GM19025 (cell line): ENCODE results near the gene PNMT.

Experiments
- ATAC-seq: cut with Tn5 transposase; IDR thresholded peaks from one replicate; pipeline ENCODE4 v1.9.1; 2021; ENCODE audit warnings: mild to moderate bottlenecking, low read depth, moderate library complexity; ENCODE audit not compliant: unreplicated experiment

Gene PNMT

GRCh38 chr17:39667945-39668924, at the start of gene PNMT:
PNMT (plus strand) TSS chr17:39668453; CDS start chr17:39668476, 23 bp downstream.
- no peak for ATAC-seq

DNA sequence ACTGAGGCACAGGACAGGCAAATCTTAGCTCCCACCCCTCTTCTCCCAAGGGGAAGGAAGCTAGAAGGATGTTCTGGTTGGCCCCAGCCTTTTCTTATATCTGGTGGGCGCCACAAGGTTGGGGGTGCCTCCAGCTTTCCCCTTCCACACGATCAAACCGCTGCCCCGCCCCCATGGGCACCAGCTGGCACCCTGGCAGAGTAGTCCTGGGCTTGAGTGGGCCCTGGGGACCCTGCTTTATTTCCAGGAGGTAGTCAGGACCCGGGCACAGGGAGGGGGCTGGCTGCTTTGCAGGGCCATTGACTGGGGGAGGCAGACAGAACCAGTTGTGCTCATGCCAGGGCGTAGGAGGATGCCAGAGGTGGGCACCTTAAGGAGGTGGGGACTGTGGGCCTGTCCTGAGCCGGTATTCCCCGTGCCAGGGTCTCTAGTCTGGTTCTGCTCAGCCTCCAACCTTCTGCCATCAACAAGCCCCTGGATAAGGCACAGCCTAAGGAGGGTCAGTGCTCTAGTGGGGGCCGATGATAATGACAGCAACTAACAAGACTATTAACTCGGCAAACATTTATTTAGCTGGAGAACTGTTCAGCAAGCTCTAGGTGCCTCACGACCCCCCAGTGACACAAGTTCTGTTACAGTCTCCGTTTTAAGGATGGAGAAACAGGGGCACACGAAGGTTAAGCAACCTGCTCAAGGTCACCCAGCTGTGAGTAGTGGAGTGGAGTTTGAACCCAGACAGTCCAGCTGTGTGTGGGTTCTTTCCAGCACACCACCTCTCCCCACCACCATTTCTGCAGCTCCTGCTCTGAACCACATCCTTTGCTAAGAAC, 49.1 kb upstream of the PNMT start:
- ATAC-seq = no peak

GRCh38 chr17:39619786-39620101, 48.5 kb upstream of the PNMT start:
- ATAC-seq = no peak

- peak; percentile 52 for ATAC-seq
Observed at GRCh38 chr17:39621523-39622379, 46.5 kb upstream of the PNMT start.

- ATAC-seq = no peak
Observed at GRCh38 chr17:39622380-39623006, 45.8 kb upstream of the PNMT start.

DNA sequence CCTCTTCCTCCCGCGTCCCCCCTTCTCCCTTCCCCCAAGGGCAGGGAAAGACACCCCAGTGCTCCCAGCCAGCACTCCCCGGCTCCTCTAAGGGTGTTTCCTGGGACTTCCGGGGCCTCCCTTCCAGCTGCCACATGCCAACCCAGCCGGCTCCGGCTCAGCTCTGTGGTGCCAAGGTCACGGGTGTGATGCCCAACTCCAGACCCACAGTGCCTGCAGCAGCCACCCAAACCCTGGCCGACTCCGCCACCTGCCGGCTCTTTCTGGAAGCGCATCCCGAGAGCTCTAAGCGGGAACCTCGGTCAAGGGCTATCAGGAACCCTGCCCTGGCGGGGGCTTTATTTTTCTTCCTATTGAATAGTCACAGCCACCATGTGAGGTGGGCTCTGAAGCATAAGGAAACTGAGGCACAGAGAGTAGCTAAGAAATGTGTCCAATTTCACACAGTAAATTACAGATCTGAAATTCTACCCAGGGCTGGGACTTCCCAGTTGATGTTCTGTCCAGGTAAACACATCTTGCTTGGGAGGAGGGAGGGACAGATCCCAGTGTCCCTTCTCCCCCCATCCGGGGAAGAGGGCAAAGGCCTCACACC, 44.8 kb upstream of the PNMT start:
- ATAC-seq = peak; percentile 44

- no peak for ATAC-seq
Observed at GRCh38 chr17:39624313-39624712, 43.9 kb upstream of the PNMT start.

DNA sequence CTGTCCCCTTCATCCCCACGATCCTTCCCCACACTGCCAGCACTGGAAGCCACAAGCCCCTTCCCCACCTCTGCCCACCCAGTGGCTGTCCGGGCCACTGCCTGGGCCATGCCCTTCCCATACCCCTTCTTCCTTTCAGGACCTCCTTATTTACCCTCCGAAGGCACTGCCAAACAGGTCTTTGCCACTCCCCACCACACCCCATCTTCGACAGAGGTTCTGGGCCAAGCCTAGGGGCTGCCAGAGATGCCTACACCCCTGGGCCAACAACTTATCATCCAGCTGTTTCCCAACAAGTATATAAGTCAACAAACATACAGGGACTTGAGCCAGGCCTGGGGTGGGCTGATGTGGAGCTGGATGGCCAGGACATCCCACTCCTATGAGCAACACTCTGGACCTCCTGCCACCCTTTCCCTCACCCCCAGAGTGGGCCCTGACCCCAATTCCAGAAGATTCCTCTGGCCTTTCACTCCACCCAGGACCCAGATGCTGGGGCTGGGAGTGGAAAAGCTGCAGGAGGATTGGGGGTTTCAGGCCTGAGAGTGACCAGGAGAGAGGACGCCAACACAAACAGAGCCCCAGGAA, 43.0 kb upstream of the PNMT start:
- no peak for ATAC-seq

DNA sequence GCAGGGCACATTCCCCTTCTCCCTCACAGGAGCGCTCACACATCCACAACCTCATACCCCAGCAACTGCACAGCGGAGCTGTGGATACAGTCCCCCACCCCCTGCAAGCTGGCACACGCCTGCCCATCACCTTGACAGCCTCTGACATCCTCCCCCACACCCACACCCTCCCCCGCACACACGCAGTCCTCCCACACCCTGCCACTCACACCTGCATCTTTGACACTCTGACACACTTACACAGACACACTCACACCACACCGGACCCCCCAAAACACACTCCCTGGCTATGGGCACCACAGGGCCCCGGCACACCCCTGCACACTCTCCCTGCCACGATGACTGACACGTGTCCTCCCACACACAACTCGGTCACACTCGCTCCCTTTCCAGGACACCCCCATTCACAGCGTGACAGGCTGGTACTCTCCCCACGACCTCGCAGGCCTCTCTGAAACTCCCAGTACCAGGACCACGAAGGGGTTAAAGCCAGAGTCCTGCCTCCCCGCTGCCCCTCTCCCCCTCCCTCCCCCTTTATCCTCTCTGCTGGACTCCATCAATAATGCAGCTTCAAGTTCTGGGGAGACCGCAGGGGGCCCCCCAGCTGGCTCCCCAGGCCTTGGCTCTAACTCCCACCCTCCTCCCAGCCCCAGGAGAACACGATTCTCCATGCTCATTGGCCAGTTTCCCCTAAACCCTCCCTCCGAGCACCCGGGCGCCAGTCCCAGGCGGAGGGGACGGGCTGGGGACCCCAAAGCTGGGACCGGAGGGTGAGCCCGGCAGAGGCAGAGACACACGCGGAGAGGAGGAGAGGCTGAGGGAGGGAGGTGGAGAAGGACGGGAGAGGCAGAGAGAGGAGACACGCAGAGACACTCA, 41.8 kb upstream of the PNMT start, which contains the start of gene PPP1R1B:
Gene PPP1R1B (plus strand): TSS at position 782 of the 876 bp plus-strand sequence. CDS start 441 bp downstream, outside the sequence.
- ATAC-seq = no peak

- ATAC-seq = no peak
Observed at GRCh38 chr17:39627047-39627711, 41.1 kb upstream of the PNMT start.

- ATAC-seq = no peak
Observed at GRCh38 chr17:39627712-39628516, 40.3 kb upstream of the PNMT start.

- no peak for ATAC-seq
Observed at GRCh38 chr17:39628655-39629493, 39.4 kb upstream of the PNMT start.

GRCh38 chr17:39629494-39629880, 38.8 kb upstream of the PNMT start:
- no peak for ATAC-seq

GRCh38 chr17:39629898-39630297, 38.4 kb upstream of the PNMT start:
- ATAC-seq = no peak

GRCh38 chr17:39631403-39631802, 36.9 kb upstream of the PNMT start:
- ATAC-seq = no peak
